ENCODE measurements around the gene ANLN. TPM values are rescaled to one million over a fixed set of nuclear protein-coding genes. Genes with fewer than 3 reads are reported as not detected.

The ANLN gene
- total RNA-seq, 1 donor from 2014 or later = 3.3 TPM

- DNase-seq (no peak), ATAC-seq (no peak)
- Histone ChIP-seq H3K27ac (no peak overlapping the region), H3K9me3 (no peaks in the 10 kb centered on the region), H3K4me3 (no peak overlapping the region), H3K4me1 (no peaks in the 10 kb centered on the region), H3K36me3 (no peaks in the 10 kb centered on the region), H3K27me3 (no peaks in the 10 kb centered on the region)
- no peak for TF ChIP-seq CTCF (IDR thresholded peaks at IDR 0.05)
- intact Hi-C loops (cut with DNase I) = no loop called here
Observed at GRCh38 chr7:36361227-36361626, 28.4 kb upstream of the ANLN start.

- Histone ChIP-seq H3K36me3 (no peaks in the 10 kb centered on the region), H3K9me3 (no peaks in the 10 kb centered on the region), H3K27me3 (no peaks in the 10 kb centered on the region), H3K4me3 (no peak overlapping the region), H3K27ac (no peak overlapping the region), H3K4me1 (no peaks in the 10 kb centered on the region)
- no peak for ATAC-seq
- intact Hi-C loops (cut with DNase I) = no loop called here
- TF ChIP-seq CTCF (IDR thresholded peaks at IDR 0.05) = no peak
- no peak for DNase-seq
Observed at GRCh38 chr7:36363515-36363914, 26.1 kb upstream of the ANLN start.

- Histone ChIP-seq H3K27me3 (no peaks in the 10 kb centered on the region), H3K9me3 (no peaks in the 10 kb centered on the region), H3K36me3 (no peaks in the 10 kb centered on the region), H3K4me3 (peak overlapping the region; percentile 60), H3K27ac (peak overlapping the region; percentile 77), H3K4me1 (no peaks in the 10 kb centered on the region)
- TF ChIP-seq CTCF (IDR thresholded peaks at IDR 0.05) = no peak
- ATAC-seq (no peak), DNase-seq (no peak)
- intact Hi-C loops (cut with DNase I) = no loop called here
Observed at GRCh38 chr7:36366005-36366717, 23.5 kb upstream of the ANLN start.

- H3K27ac ChIP-seq = peak overlapping the region; percentile 77
- peak; percentile 87 for TF ChIP-seq CTCF (IDR thresholded peaks at IDR 0.05)
- peak overlapping the region; percentile 60 for H3K4me3 ChIP-seq
- no peaks in the 10 kb centered on the region for H3K36me3 ChIP-seq
- H3K4me1 ChIP-seq = no peaks in the 10 kb centered on the region
- no peaks in the 10 kb centered on the region for H3K9me3 ChIP-seq
- DNase-seq (peak; percentile 96), ATAC-seq (peak; percentile 100)
- intact Hi-C loops (cut with DNase I) = no loop called here
- H3K27me3 ChIP-seq = no peaks in the 10 kb centered on the region
Observed at GRCh38 chr7:36366718-36367560, 22.7 kb upstream of the ANLN start.

- intact Hi-C loops (cut with DNase I) = no loop called here
- no peaks in the 10 kb centered on the region for H3K4me1 ChIP-seq
- H3K27ac ChIP-seq = no peak overlapping the region
- H3K27me3 ChIP-seq = no peaks in the 10 kb centered on the region
- TF ChIP-seq CTCF (IDR thresholded peaks at IDR 0.05) = no peak
- peak overlapping the region; percentile 60 for H3K4me3 ChIP-seq
- no peak for DNase-seq
- H3K9me3 ChIP-seq = no peaks in the 10 kb centered on the region
- no peaks in the 10 kb centered on the region for H3K36me3 ChIP-seq
- ATAC-seq = no peak
Observed at GRCh38 chr7:36367561-36368077, 22.0 kb upstream of the ANLN start.

Data from upper lobe of right lung (tissue), 1 donor.